PC-9 (cell line): Measurements from ENCODE around the gene NKAIN2. TPM values are rescaled to one million over a fixed set of nuclear protein-coding genes. Genes with fewer than 3 reads are reported as not detected.

Source experiments
- BruUV-seq: library from RNA; stranded (reverse); fragments of 400-500 nt; replicated peaks from 2 replicates; lab custom pipeline; 2021; lab: Mats Ljungman, UMichigan
- CTCF ChIA-PET: fragments of 300-600 bp; sonication (Branson Sonifier 250); formaldehyde crosslinking; loops from one replicate; lab custom pipeline; 2022; ENCODE audit warnings: antibody characterized with exemption; lab: Charles Lee
- POLR2A ChIA-PET: fragments of 300-600 bp; sonication (Branson Sonifier 250); formaldehyde crosslinking; loops from one replicate; lab custom pipeline; 2022; ENCODE audit warnings: antibody characterized with exemption; ENCODE audit not compliant: unreplicated experiment; lab: Charles Lee
- DNase-seq, 2 experiments: peaks; one replicate each; pipeline versions ENCODE4 v3.0.0 to v3.0.0-alpha.2; 2015 to 2022; ENCODE audit warnings: mixed read lengths in 1 of 2
- H2AFZ ChIP-seq: fragments of 200-600 bp; sonication (generic); 2 replicates; pipeline ENCODE4 v1.8.1; 2017; ENCODE audit warnings: antibody characterized with exemption
- H3F3A ChIP-seq: fragments of 200-600 bp; sonication (generic); 2 replicates; pipeline ENCODE4 v1.8.1; 2017; ENCODE audit warnings: antibody characterized with exemption, mild to moderate bottlenecking, low read depth; ENCODE audit not compliant: insufficient read depth
- H3K27ac ChIP-seq: fragments of 200-600 bp; sonication (generic); 2 replicates; pipeline ENCODE4 v1.6.1; 2016; ENCODE audit warnings: mixed run types
- H3K27me3 ChIP-seq: fragments of 200-600 bp; sonication (generic); 2 replicates; pipeline ENCODE4 v1.6.1; 2016; ENCODE audit warnings: low read depth, mixed run types; ENCODE audit not compliant: insufficient read depth
- H3K36me3 ChIP-seq: fragments of 200-600 bp; sonication (generic); 2 replicates; pipeline ENCODE4 v1.6.1; 2016; ENCODE audit warnings: low read depth, mixed run types
- H3K4me1 ChIP-seq: fragments of 200-600 bp; sonication (generic); replicated peaks from 2 replicates; pipeline ENCODE4 v1.6.1; 2016; ENCODE audit warnings: mixed run types; ENCODE audit not compliant: insufficient read depth
- H3K4me2 ChIP-seq: fragments of 200-600 bp; sonication (generic); 2 replicates; pipeline ENCODE4 v1.6.1; 2017; ENCODE audit warnings: mixed run types
- H3K4me3 ChIP-seq: fragments of 200-600 bp; sonication (generic); 2 replicates; pipeline ENCODE4 v1.6.1; 2016; ENCODE audit warnings: mixed run types
- H3K79me2 ChIP-seq: fragments of 200-600 bp; sonication (generic); 2 replicates; pipeline ENCODE4 v1.6.1; 2017; ENCODE audit warnings: low read depth, mixed run types
- H3K9me2 ChIP-seq: fragments of 200-600 bp; sonication (generic); 2 replicates; pipeline ENCODE4 v1.8.1; 2017; ENCODE audit warnings: mild to moderate bottlenecking; ENCODE audit not compliant: insufficient read depth
- H3K9me3 ChIP-seq: fragments of 200-600 bp; sonication (generic); 2 replicates; pipeline ENCODE4 v1.8.1; 2016; ENCODE audit warnings: low read depth; ENCODE audit not compliant: insufficient read depth
- H4K20me1 ChIP-seq: fragments of 200-600 bp; sonication (generic); 2 replicates; pipeline ENCODE4 v1.8.1; 2017; ENCODE audit not compliant: insufficient read depth
- CTCF ChIP-seq: fragments of 200-600 bp; sonication (generic); conservative IDR thresholded peaks from 2 replicates; pipeline ENCODE4 v1.6.1; 2017; ENCODE audit warnings: mixed run types, antibody characterized with exemption, mild to moderate bottlenecking, moderate library complexity
- EZH2 ChIP-seq: fragments of 200-600 bp; sonication (generic); IDR thresholded peaks from 2 replicates; pipeline ENCODE4 v1.8.0; 2017; ENCODE audit warnings: antibody characterized with exemption, low read depth
- intact Hi-C: fragments of 100-400 bp; cut with micrococcal nuclease; formaldehyde crosslinking; loops from one replicate; pipeline ENCODE4 v1.10.0; 2022; ENCODE audit not compliant: unreplicated experiment
- total RNA-seq: library from RNA; stranded (reverse); gene quantifications from 2 replicates; pipeline ENCODE4 v1.2.3, GENCODE V29; 2021

NKAIN2 gene
- total RNA-seq, 1 experiment from 2014 or later: not detected

- H3K4me3 ChIP-seq: no peak overlapping the region
- H3K4me1 ChIP-seq: 0 out of 2 replicates have a peak, but pooled peaks cover 5% of the 10 kb centered on the region
- H3K36me3 ChIP-seq: no peaks in the 10 kb centered on the region
- intact Hi-C loops: no loop called here
- TF ChIP-seq EZH2 (no peak), CTCF (no peak)
- no peak for DNase-seq
- no peak overlapping the region for H2AFZ ChIP-seq
- no peak overlapping the region for H3K4me2 ChIP-seq
- H3F3A ChIP-seq: no peaks in the 10 kb centered on the region
- H4K20me1 ChIP-seq: no peaks in the 10 kb centered on the region
- BruUV-seq: no TSS peak
- H3K9me2 ChIP-seq: no peaks in the 10 kb centered on the region; the same call in 1 of the 2 replicates
- POLR2A ChIA-PET: no interaction called here
- H3K27ac ChIP-seq: no peak overlapping the region
- H3K27me3 ChIP-seq: no peaks in the 10 kb centered on the region
- CTCF ChIA-PET: no interaction called here
- no peaks in the 10 kb centered on the region for H3K9me3 ChIP-seq
- no peaks in the 10 kb centered on the region for H3K79me2 ChIP-seq
Measured at GRCh38 chr6:124056407-124057334, 253.0 kb downstream of the NKAIN2 start.

GRCh38 chr6:124057461-124057860 is 253.8 kb downstream of the NKAIN2 start:
- Histone ChIP-seq H3K9me3 (no peaks in the 10 kb centered on the region), H3K4me3 (no peak overlapping the region), H3F3A (no peaks in the 10 kb centered on the region), H2AFZ (peak overlapping the region; percentile 49), H3K4me1 (0 out of 2 replicates have a peak, but pooled peaks cover 5% of the 10 kb centered on the region), H3K79me2 (no peaks in the 10 kb centered on the region), H4K20me1 (no peaks in the 10 kb centered on the region), H3K27me3 (no peaks in the 10 kb centered on the region), H3K9me2 (no peaks in the 10 kb centered on the region; the same call in 1 of the 2 replicates), H3K4me2 (no peak overlapping the region), H3K27ac (no peak overlapping the region), H3K36me3 (no peaks in the 10 kb centered on the region)
- no peak for TF ChIP-seq CTCF
- TF ChIP-seq EZH2: no peak
- intact Hi-C loops: no loop called here
- POLR2A ChIA-PET: no interaction called here
- BruUV-seq: no TSS peak
- CTCF ChIA-PET: no interaction called here
- no peak for DNase-seq

GRCh38 chr6:124064317-124065113 is 260.9 kb downstream of the NKAIN2 start:
- BruUV-seq: no TSS peak
- Histone ChIP-seq H4K20me1 (no peaks in the 10 kb centered on the region), H3K4me3 (no peak overlapping the region), H3K27me3 (no peaks in the 10 kb centered on the region), H3K9me3 (no peaks in the 10 kb centered on the region), H2AFZ (no peak overlapping the region), H3K4me1 (no peaks in the 10 kb centered on the region), H3K4me2 (no peak overlapping the region), H3K79me2 (no peaks in the 10 kb centered on the region), H3K27ac (no peak overlapping the region), H3K9me2 (no peaks in the 10 kb centered on the region), H3F3A (no peaks in the 10 kb centered on the region), H3K36me3 (no peaks in the 10 kb centered on the region)
- no peak for TF ChIP-seq CTCF
- TF ChIP-seq EZH2: no peak
- ChIA-PET POLR2A (no interaction called here), CTCF (no interaction called here)
- DNase-seq: no peak
- intact Hi-C loops: no loop called here
